AG09309 (cell line): Measurements from ENCODE around the gene POLN.

Experiments used
- DNase-seq: peaks from one replicate; pipeline ENCODE4 v3.0.0-alpha.2; 2010; ENCODE audit warnings: low read depth
- H3K4me3 ChIP-seq: 2 replicates; pipeline ENCODE4 v1.5.1; 2011; ENCODE audit warnings: mild to moderate bottlenecking, low read depth, low read length, moderate library complexity; ENCODE audit not compliant: control insufficient read depth
- CTCF ChIP-seq: IDR thresholded peaks from 2 replicates; pipeline ENCODE4 v1.5.1; 2011; ENCODE audit warnings: mild to moderate bottlenecking, low read depth, low read length, inconsistent platforms; ENCODE audit not compliant: insufficient read depth, control insufficient read depth; ENCODE audit errors: missing control alignments

POLN gene

GRCh38 chr4:2062168-2062807 is 179.6 kb downstream of the POLN start:
- no peak overlapping the region for H3K4me3 ChIP-seq
- no peak for TF ChIP-seq CTCF
- no peak for DNase-seq

- no peak for TF ChIP-seq CTCF
- no peak overlapping the region for H3K4me3 ChIP-seq
- no peak for DNase-seq
Observed at GRCh38 chr4:2061186-2062131, 180.5 kb downstream of the POLN start.

- no peak for TF ChIP-seq CTCF
- no peak overlapping the region for H3K4me3 ChIP-seq
- no peak for DNase-seq
Observed at GRCh38 chr4:2060611-2061185, 181.2 kb downstream of the POLN start.

GRCh38 chr4:2059726-2060602 is 182.0 kb downstream of the POLN start:
- DNase-seq, result no peak
- no peak overlapping the region for H3K4me3 ChIP-seq
- no peak for TF ChIP-seq CTCF

GRCh38 chr4:2059046-2059725 is 182.7 kb downstream of the POLN start, which contains the start of gene NAT8L:
Gene NAT8L (plus strand): TSS chr4:2059327. CDS start chr4:2059512, 185 bp downstream.
- no peak for DNase-seq
- no peak within 1 kb of the TSS for H3K4me3 ChIP-seq
- no peak for TF ChIP-seq CTCF
